Caco-2 (cell line): ENCODE measurements around the gene ATG4B. TPM values are rescaled to one million over a fixed set of nuclear protein-coding genes. Genes with fewer than 3 reads are reported as not detected.

Experiments
- BruUV-seq: library from RNA; stranded (reverse); fragments of 400-500 nt; replicated peaks from 2 replicates; lab custom pipeline; 2021; lab: Mats Ljungman, UMichigan
- CTCF ChIA-PET: fragments of 300-600 bp; sonication (Branson Sonifier 250); formaldehyde crosslinking; loops from one replicate; lab custom pipeline; 2022; ENCODE audit warnings: antibody characterized with exemption; lab: Charles Lee
- POLR2A ChIA-PET: fragments of 300-600 bp; sonication (Branson Sonifier 250); formaldehyde crosslinking; loops from one replicate; lab custom pipeline; 2022; ENCODE audit warnings: antibody characterized with exemption; lab: Charles Lee
- DNase-seq, 2 experiments: peaks; one replicate each; pipeline versions ENCODE4 v3.0.0 to v3.0.0-alpha.2; 2020 to 2022
- H3K27me3 ChIP-seq: replicated peaks from 2 replicates; pipeline ENCODE4 v1.6.0; 2011; ENCODE audit warnings: low read length; ENCODE audit not compliant: control insufficient read depth, insufficient read depth
- H3K36me3 ChIP-seq: 2 replicates; pipeline ENCODE4 v1.5.1; 2011; ENCODE audit warnings: low read length; ENCODE audit not compliant: control insufficient read depth, insufficient read depth
- H3K4me1 ChIP-seq: fragments of 250-450 bp; sonication (Bioruptor Pico); 2 replicates; pipeline ENCODE4 v1.5.1; 2020; ENCODE audit warnings: mild to moderate bottlenecking
- H3K4me3 ChIP-seq: 2 replicates; pipeline ENCODE4 v1.5.1; 2011; ENCODE audit warnings: low read depth, mild to moderate bottlenecking, control low read depth, low read length
- H3K9me3 ChIP-seq: fragments of 250-450 bp; sonication (Bioruptor Pico); 2 replicates; pipeline ENCODE4 v1.5.1; 2020; ENCODE audit warnings: mild to moderate bottlenecking, moderate library complexity
- H3K27ac Mint-ChIP-seq: one replicate; pipeline ENCODE4 v1.8.0; 2022; ENCODE audit warnings: mixed read lengths; ENCODE audit not compliant: unreplicated experiment
- H3K27me3 Mint-ChIP-seq: one replicate; pipeline ENCODE4 v1.8.0; 2022; ENCODE audit warnings: mixed read lengths; ENCODE audit not compliant: insufficient read depth, unreplicated experiment
- H3K36me3 Mint-ChIP-seq: one replicate; pipeline ENCODE4 v1.8.0; 2022; ENCODE audit warnings: mild to moderate bottlenecking, mixed read lengths; ENCODE audit not compliant: insufficient read depth, unreplicated experiment
- H3K4me1 Mint-ChIP-seq: one replicate; pipeline ENCODE4 v1.8.0; 2022; ENCODE audit warnings: low read depth, mixed read lengths; ENCODE audit not compliant: unreplicated experiment
- H3K4me3 Mint-ChIP-seq: one replicate; pipeline ENCODE4 v1.8.0; 2022; ENCODE audit warnings: mild to moderate bottlenecking, moderate library complexity, mixed read lengths; ENCODE audit not compliant: unreplicated experiment
- H3K9me3 Mint-ChIP-seq: one replicate; pipeline ENCODE4 v1.8.0; 2022; ENCODE audit warnings: mixed read lengths; ENCODE audit not compliant: unreplicated experiment
- intact Hi-C: fragments of 100-400 bp; cut with micrococcal nuclease; formaldehyde crosslinking; loops from one replicate; pipeline ENCODE4 v1.10.0; 2022; ENCODE audit not compliant: unreplicated experiment
- total RNA-seq: library from RNA; stranded (reverse); gene quantifications from 2 replicates; pipeline ENCODE4 v1.2.3, GENCODE V29; 2022
- TF ChIP-seq, protein P1 (sequence below), 2 experiments: fragments of 200-600 bp in 1 of 2; IDR thresholded peaks; 1 replicate in 1 of 2; 2 replicates in 1 of 2; pipeline versions ENCODE4 v1.5.1 to v1.8.0; 2011 to 2022; ENCODE audit warnings: antibody characterized with exemption in 1 of 2, control low read depth in 1 of 2, inconsistent platforms in 1 of 2, low read depth in 1 of 2, low read length in 1 of 2, mild to moderate bottlenecking in 1 of 2, moderate library complexity in 1 of 2; ENCODE audit not compliant: insufficient read depth in 1 of 2, severe bottlenecking in 1 of 2, unreplicated experiment in 1 of 2

ATG4B gene
- total RNA-seq, 1 experiment from 2014 or later = 94.5 TPM

DNA sequence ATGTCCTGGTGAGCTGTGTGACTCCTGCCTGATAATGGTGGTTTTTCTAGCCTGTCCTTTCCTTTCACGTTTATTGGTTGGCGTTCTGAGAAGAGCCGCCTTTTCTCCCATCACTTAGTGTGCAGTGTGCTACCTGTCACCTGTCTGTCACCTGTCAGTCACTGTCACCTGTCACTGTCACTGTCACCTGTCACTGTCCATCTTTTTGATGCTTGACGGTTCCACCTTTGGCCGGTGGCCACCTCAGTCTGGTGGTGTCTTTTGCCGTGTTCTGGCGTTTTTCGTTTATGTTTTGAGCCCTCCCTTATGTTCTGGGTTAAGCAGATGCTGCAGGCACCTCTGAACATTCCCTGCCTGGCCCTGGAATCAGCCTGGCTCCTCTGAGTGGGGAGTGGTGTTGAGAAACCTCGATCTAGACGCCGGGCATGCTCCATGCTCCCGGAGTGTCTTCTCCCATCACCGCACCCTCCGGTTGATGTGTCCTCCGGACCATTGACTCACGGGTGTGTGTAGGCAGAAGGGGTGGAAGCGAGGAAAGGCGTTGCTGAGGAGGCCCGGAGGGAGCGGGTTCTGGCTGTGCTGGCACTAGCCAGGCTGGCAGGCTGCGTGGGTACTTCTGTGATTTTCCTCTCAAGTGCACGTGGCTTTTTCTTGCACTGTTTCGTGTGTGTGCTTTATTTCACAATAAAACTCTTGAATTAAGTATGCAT, 28.4 kb downstream of the ATG4B start:
- Histone ChIP-seq H3K27me3 (no peaks in the 10 kb centered on the region), H3K36me3 (no peaks in the 10 kb centered on the region; the same call in 1 of the 2 replicates), H3K4me1 (no peaks in the 10 kb centered on the region), H3K9me3 (no peaks in the 10 kb centered on the region), H3K4me3 (no peak overlapping the region)
- H3K36me3 Mint-ChIP-seq = peaks cover 45% of the 10 kb centered on the region
- no peak overlapping the region for H3K4me3 Mint-ChIP-seq
- no peaks in the 10 kb centered on the region for H3K27me3 Mint-ChIP-seq
- BruUV-seq = no TSS peak
- DNase-seq = no peak
- peaks cover 6% of the 10 kb centered on the region for H3K4me1 Mint-ChIP-seq
- no peak overlapping the region for H3K27ac Mint-ChIP-seq
- no peaks in the 10 kb centered on the region for H3K9me3 Mint-ChIP-seq
- CTCF ChIA-PET = no interaction called here
- TF ChIP-seq, protein P1, sequence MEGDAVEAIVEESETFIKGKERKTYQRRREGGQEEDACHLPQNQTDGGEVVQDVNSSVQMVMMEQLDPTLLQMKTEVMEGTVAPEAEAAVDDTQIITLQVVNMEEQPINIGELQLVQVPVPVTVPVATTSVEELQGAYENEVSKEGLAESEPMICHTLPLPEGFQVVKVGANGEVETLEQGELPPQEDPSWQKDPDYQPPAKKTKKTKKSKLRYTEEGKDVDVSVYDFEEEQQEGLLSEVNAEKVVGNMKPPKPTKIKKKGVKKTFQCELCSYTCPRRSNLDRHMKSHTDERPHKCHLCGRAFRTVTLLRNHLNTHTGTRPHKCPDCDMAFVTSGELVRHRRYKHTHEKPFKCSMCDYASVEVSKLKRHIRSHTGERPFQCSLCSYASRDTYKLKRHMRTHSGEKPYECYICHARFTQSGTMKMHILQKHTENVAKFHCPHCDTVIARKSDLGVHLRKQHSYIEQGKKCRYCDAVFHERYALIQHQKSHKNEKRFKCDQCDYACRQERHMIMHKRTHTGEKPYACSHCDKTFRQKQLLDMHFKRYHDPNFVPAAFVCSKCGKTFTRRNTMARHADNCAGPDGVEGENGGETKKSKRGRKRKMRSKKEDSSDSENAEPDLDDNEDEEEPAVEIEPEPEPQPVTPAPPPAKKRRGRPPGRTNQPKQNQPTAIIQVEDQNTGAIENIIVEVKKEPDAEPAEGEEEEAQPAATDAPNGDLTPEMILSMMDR (IDR thresholded peaks at IDR 0.05; ENCODE audit: insufficient read depth in 1 of 2, low read depth in 1 of 2, low read length in 1 of 2, severe bottlenecking in 1 of 2, unreplicated experiment in 1 of 2) = no peak
- POLR2A ChIA-PET = no interaction called here
- intact Hi-C loops = loop anchor here (10.0 kb wide), 1 partner anchor 209 kb away; no protein-coding TSS in a partner anchor

DNA sequence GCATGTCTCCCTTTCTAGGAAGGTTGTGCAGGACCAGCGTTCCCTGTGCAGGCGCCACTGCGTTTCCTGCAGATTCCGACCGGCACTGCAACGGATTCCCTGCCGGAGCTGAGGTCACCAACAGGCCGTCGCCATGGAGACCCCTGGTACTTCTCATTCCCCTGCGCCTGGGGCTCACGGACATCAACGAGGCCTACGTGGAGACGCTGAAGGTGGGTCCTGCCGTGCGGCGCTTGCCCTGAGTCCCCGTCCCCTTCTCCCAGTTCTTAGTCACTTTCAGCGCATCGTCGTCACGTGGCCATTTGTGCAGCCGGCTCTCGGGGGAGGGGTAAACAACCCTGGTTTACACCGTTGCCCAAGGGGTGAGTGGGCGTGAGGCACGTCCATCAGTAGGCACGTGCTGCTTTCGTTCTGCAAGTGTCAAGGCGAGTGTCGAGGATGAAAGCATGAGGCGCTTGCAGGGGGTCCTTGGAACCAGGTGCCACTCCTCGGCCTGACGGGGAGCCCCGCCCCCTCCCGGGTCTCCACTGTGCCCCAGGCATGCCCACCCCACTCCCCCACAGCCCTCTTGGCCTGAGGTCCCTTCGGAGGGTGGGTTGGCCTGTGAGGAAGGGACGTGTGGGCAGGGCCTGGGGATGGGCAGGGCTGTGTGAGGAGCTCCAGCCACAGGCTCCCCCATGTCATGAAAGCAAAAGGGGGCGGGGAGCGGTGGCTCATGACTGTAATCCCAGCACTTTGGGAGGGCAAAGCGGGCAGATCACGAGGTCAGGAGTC, 29.3 kb downstream of the ATG4B start:
- no TSS peak for BruUV-seq
- H3K4me3 Mint-ChIP-seq = no peak overlapping the region
- peaks cover 53% of the 10 kb centered on the region for H3K36me3 Mint-ChIP-seq
- Histone ChIP-seq H3K36me3 (no peaks in the 10 kb centered on the region), H3K4me3 (no peak overlapping the region), H3K9me3 (no peaks in the 10 kb centered on the region), H3K27me3 (no peaks in the 10 kb centered on the region), H3K4me1 (no peaks in the 10 kb centered on the region)
- TF ChIP-seq, protein P1 (IDR thresholded peaks at IDR 0.05; ENCODE audit: insufficient read depth in 1 of 2, low read depth in 1 of 2, low read length in 1 of 2, severe bottlenecking in 1 of 2, unreplicated experiment in 1 of 2) = no peak
- H3K27ac Mint-ChIP-seq = no peak overlapping the region
- no peaks in the 10 kb centered on the region for H3K27me3 Mint-ChIP-seq
- ChIA-PET POLR2A (no interaction called here), CTCF (no interaction called here)
- H3K4me1 Mint-ChIP-seq = peaks cover 6% of the 10 kb centered on the region
- no peak for DNase-seq
- H3K9me3 Mint-ChIP-seq = no peaks in the 10 kb centered on the region
- intact Hi-C loops = loop anchor here (10.0 kb wide), 1 partner anchor 208 kb away; no protein-coding TSS in a partner anchor

DNA sequence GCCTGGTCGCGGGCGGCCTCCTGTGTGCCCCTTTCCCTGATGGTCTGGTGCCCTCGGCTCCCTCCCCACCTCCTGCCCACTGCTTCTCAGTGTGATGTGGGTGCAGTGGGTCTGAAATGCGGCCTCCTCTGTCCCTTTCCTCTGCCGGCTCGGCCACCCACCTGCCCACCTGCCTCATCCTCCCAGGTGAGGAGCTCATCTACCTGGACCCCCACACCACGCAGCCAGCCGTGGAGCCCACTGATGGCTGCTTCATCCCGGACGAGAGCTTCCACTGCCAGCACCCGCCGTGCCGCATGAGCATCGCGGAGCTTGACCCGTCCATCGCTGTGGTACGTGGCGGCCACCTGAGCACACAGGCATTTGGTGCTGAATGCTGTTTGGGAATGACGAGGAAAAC, 30.9 kb downstream of the ATG4B start:
- H3K27ac Mint-ChIP-seq = no peak overlapping the region
- TF ChIP-seq, protein P1 (IDR thresholded peaks at IDR 0.05; ENCODE audit: insufficient read depth in 1 of 2, low read depth in 1 of 2, low read length in 1 of 2, severe bottlenecking in 1 of 2, unreplicated experiment in 1 of 2) = no peak
- intact Hi-C loops = loop anchor here (10.0 kb wide), 1 partner anchor 206 kb away; no protein-coding TSS in a partner anchor
- no peaks in the 10 kb centered on the region for H3K27me3 ChIP-seq
- H3K36me3 ChIP-seq = no peaks in the 10 kb centered on the region
- no peak for DNase-seq
- H3K9me3 Mint-ChIP-seq = no peaks in the 10 kb centered on the region
- H3K4me1 Mint-ChIP-seq = peaks cover 6% of the 10 kb centered on the region
- peaks cover 52% of the 10 kb centered on the region for H3K36me3 Mint-ChIP-seq
- no peak overlapping the region for H3K4me3 ChIP-seq
- BruUV-seq = no TSS peak
- POLR2A ChIA-PET = no interaction called here
- no peaks in the 10 kb centered on the region for H3K9me3 ChIP-seq
- H3K27me3 Mint-ChIP-seq = no peaks in the 10 kb centered on the region
- CTCF ChIA-PET = no interaction called here
- H3K4me3 Mint-ChIP-seq = no peak overlapping the region
- H3K4me1 ChIP-seq = no peaks in the 10 kb centered on the region
